ENCODE measurements around the gene GNGT2.
A peak's percentile ranks its signal among the peaks of the same experiment; 100 is the strongest.
"Not testable (repeated sequence)": the region's sequence is repeated elsewhere in the genome, so short reads cannot be mapped to it uniquely, and the experiment has no call there.

GNGT2 gene

GRCh38 chr17:49180303-49180702 lies 30.1 kb downstream of the GNGT2 start:
- peak; percentile 38 to 41 for DNase-seq (ENCODE audit: low read depth in 1 of 2, low spot score in 1 of 2)

- DNase-seq (ENCODE audit: low read depth in 1 of 2, low spot score in 1 of 2), result not testable (repeated sequence)
Measured at GRCh38 chr17:49175978-49176377, 34.4 kb downstream of the GNGT2 start.

- DNase-seq (ENCODE audit: low read depth in 1 of 2, low spot score in 1 of 2), result not testable (repeated sequence)
Measured at GRCh38 chr17:49170711-49171110, 39.7 kb downstream of the GNGT2 start.

GRCh38 chr17:49170216-49170615 lies 40.2 kb downstream of the GNGT2 start:
- DNase-seq (ENCODE audit: low read depth in 1 of 2, low spot score in 1 of 2), result no peak

GRCh38 chr17:49168706-49169105 lies 41.7 kb downstream of the GNGT2 start:
- DNase-seq (ENCODE audit: low read depth in 1 of 2, low spot score in 1 of 2), result no peak

GRCh38 chr17:49165143-49165542 lies 45.2 kb downstream of the GNGT2 start:
- DNase-seq (ENCODE audit: low read depth in 1 of 2, low spot score in 1 of 2), result no peak

- DNase-seq (ENCODE audit: low read depth in 1 of 2, low spot score in 1 of 2), result no peak
Measured at GRCh38 chr17:49162866-49163265, 47.5 kb downstream of the GNGT2 start.

- no peak for DNase-seq (ENCODE audit: low read depth in 1 of 2, low spot score in 1 of 2)
Measured at GRCh38 chr17:49157784-49158183, 52.6 kb downstream of the GNGT2 start.

GRCh38 chr17:49156256-49156655 lies 54.1 kb downstream of the GNGT2 start:
- no peak for DNase-seq (ENCODE audit: low read depth in 1 of 2, low spot score in 1 of 2)

All from activated CD4-positive, alpha-beta T cell treated with anti-CD3 and anti-CD28 coated beads, Interleukin-2, amount 50 U/mL, for 24 hours (primary cell).